B cell (primary cell): Measurements from ENCODE around the gene PRPF19. TPM values are rescaled to one million over a fixed set of nuclear protein-coding genes. Genes with fewer than 3 reads are reported as not detected.
A peak's percentile ranks its signal among the peaks of the same experiment; 100 is the strongest.

ENCODE experiments used
- ATAC-seq: fragments of 200-7000 bp; cut with Tn5 transposase; one replicate; pipeline ENCODE4 v1.10.0; 2021; ENCODE audit warnings: low read depth, mild to moderate bottlenecking, moderate number of reproducible peaks, moderate library complexity
- CTCF ChIA-PET: fragments of 350-600 bp; sonication (Branson Sonifier 250); formaldehyde crosslinking; loops from one replicate; lab custom pipeline; 2021; ENCODE audit warnings: antibody characterized with exemption, inconsistent platforms; lab: Charles Lee
- POLR2A ChIA-PET: fragments of 350-600 bp; sonication (Branson Sonifier 250); formaldehyde crosslinking; loops from one replicate; lab custom pipeline; 2021; ENCODE audit warnings: antibody characterized with exemption; lab: Charles Lee
- DNase-seq: peaks from one replicate; pipeline ENCODE4 v3.0.0; 2013
- H2AFZ ChIP-seq: 2 replicates; pipeline ENCODE4 v1.6.1; 2012; ENCODE audit warnings: mild to moderate bottlenecking, low read depth, low read length; ENCODE audit not compliant: insufficient read depth, poor library complexity, severe bottlenecking
- H3K27ac ChIP-seq, 2 donors: 1 replicate in 1 of 2; 2 replicates in 1 of 2; pipeline ENCODE4 v1.5.1; 2012 to 2013; ENCODE audit warnings: low read length in 2 of 2, mild to moderate bottlenecking in 2 of 2, moderate library complexity in 1 of 2
- H3K27me3 ChIP-seq, 4 experiments: fragments of 200-600 bp in 1 of 4; sonication (generic) in 1 of 4; replicated peaks in 1 of 4; 1 replicate in 2 of 4; 2 replicates in 2 of 4; pipeline versions ENCODE4 v1.6.1 to v1.7.0; 2013 to 2016; ENCODE audit warnings: low read length in 3 of 4, mild to moderate bottlenecking in 2 of 4, mixed read lengths in 1 of 4, moderate library complexity in 1 of 4; ENCODE audit not compliant: insufficient read depth in 4 of 4, control insufficient read depth in 3 of 4; ENCODE audit errors: control extremely low read depth in 1 of 4
- H3K36me3 ChIP-seq, 2 experiments: replicated peaks in 1 of 2; 1 replicate in 1 of 2; 2 replicates in 1 of 2; pipeline versions ENCODE4 v1.6.1 to v1.7.1; 2013; ENCODE audit warnings: low read length in 1 of 2; ENCODE audit not compliant: insufficient read depth in 2 of 2, control insufficient read depth in 1 of 2; ENCODE audit errors: control extremely low read depth in 1 of 2, extremely low read depth in 1 of 2
- H3K4me1 ChIP-seq, 2 donors: fragments of 200-600 bp in 1 of 2; sonication (generic) in 1 of 2; 1 replicate in 1 of 2; 2 replicates in 1 of 2; pipeline versions ENCODE4 v1.5.1 to v1.6.1; 2013 to 2017; ENCODE audit warnings: low read length in 2 of 2; ENCODE audit not compliant: control insufficient read depth in 2 of 2, insufficient read depth in 2 of 2
- H3K4me2 ChIP-seq: replicated peaks from 2 replicates; pipeline ENCODE3; 2012; ENCODE audit warnings: mild to moderate bottlenecking, low read depth, low read length; ENCODE audit not compliant: poor library complexity, severe bottlenecking
- H3K4me3 ChIP-seq, 5 experiments: fragments of 200-600 bp in 1 of 5; sonication (generic) in 1 of 5; 1 replicate in 3 of 5; 2 replicates in 2 of 5; pipeline versions ENCODE4 v1.5.1 to v1.7.0; 2011 to 2016; ENCODE audit warnings: low read length in 4 of 5, mild to moderate bottlenecking in 4 of 5, low read depth in 2 of 5, control low read depth in 1 of 5, moderate library complexity in 1 of 5; ENCODE audit not compliant: insufficient read depth in 1 of 5; ENCODE audit errors: control extremely low read depth in 1 of 5, extremely low read depth in 1 of 5
- H3K79me2 ChIP-seq: fragments of 200-600 bp; sonication (generic); one replicate; pipeline ENCODE4 v1.6.0; 2016; ENCODE audit warnings: low read length; ENCODE audit not compliant: control insufficient read depth, insufficient read depth
- H3K9ac ChIP-seq: fragments of 200-600 bp; sonication (generic); 2 replicates; pipeline ENCODE4 v1.6.1; 2017; ENCODE audit warnings: mild to moderate bottlenecking, low read length, moderate library complexity
- H3K9me3 ChIP-seq, 3 donors: one replicate each; pipeline versions ENCODE4 v1.6.1 to v1.7.1; 2013; ENCODE audit warnings: low read length in 2 of 3; ENCODE audit not compliant: control insufficient read depth in 2 of 3, insufficient read depth in 1 of 3; ENCODE audit errors: control extremely low read depth in 1 of 3
- H4K20me1 ChIP-seq: 2 replicates; pipeline ENCODE4 v1.6.0; 2012; ENCODE audit warnings: mild to moderate bottlenecking, low read length; ENCODE audit not compliant: insufficient read depth, control insufficient read depth, poor library complexity, severe bottlenecking
- H3K27ac Mint-ChIP-seq: one replicate; pipeline ENCODE4 v1.8.0; 2021; ENCODE audit warnings: mixed read lengths
- H3K27me3 Mint-ChIP-seq: one replicate; pipeline ENCODE4 v1.8.0; 2021; ENCODE audit warnings: mixed read lengths
- H3K4me1 Mint-ChIP-seq: one replicate; pipeline ENCODE4 v1.8.0; 2021; ENCODE audit warnings: mixed read lengths
- H3K4me3 Mint-ChIP-seq: one replicate; pipeline ENCODE4 v1.8.0; 2021; ENCODE audit warnings: mixed read lengths
- H3K9me3 Mint-ChIP-seq: one replicate; pipeline ENCODE4 v1.8.0; 2022; ENCODE audit warnings: mixed read lengths; ENCODE audit not compliant: insufficient read depth
- CTCF ChIP-seq: fragments of 200-600 bp; IDR thresholded peaks from one replicate; pipeline ENCODE4 v1.8.0; 2022; ENCODE audit warnings: antibody characterized with exemption, mild to moderate bottlenecking
- EZH2 ChIP-seq: IDR thresholded peaks from 2 replicates; pipeline ENCODE4 v1.6.1; 2012; ENCODE audit warnings: borderline replicate concordance, low read depth, mild to moderate bottlenecking, moderate library complexity, low read length; ENCODE audit not compliant: insufficient read depth, poor library complexity, severe bottlenecking
- WGBS: methylation state at CpG from one replicate; pipeline ENCODE4 v1.1.5; 2013; ENCODE audit warnings: missing lambda C conversion rate; ENCODE audit not compliant: insufficient coverage; 5-methylcytosine and 5-hydroxymethylcytosine counted together
- intact Hi-C: fragments of 100-400 bp; cut with micrococcal nuclease; formaldehyde crosslinking; loops from one replicate; pipeline ENCODE4 v1.10.0; 2022
- polyA plus RNA-seq: library from polyadenylated mRNA; depleted of rRNA; stranded (reverse); fragments of >200 nt; gene quantifications from 2 replicates; pipeline ENCODE4 v1.2.3, GENCODE V29; 2012
- total RNA-seq, 2 donors: library from RNA; stranded (reverse); fragments of 120-200 nt in 1 of 2; gene quantifications; 1 replicate in 1 of 2; 2 replicates in 1 of 2; pipeline versions ENCODE4 v1.2.3 to v1.2.4, GENCODE V29; 2013 to 2022

PRPF19 gene
- total and polyA plus RNA-seq, 2 donors (not counting 1 experiment from before 2014, with no cell fraction given) = 41.8 to 89.9 TPM

GRCh38 chr11:60919320-60919719, 12.9 kb upstream of the PRPF19 start:
- peaks cover 0 to 17% (median 5%) of the 10 kb centered on the region in 4 experiments for H3K27me3 ChIP-seq

More at GRCh38 chr11:60919320-60919719, 12.9 kb upstream of the PRPF19 start:
- Histone ChIP-seq H4K20me1 (peaks cover 78% of the 10 kb centered on the region), H3K9ac (no peak overlapping the region), H3K4me2 (peak overlapping the region; percentile 53), H2AFZ (no peak overlapping the region), H3K36me3 (peaks cover 0 to 43% of the 10 kb centered on the region in 2 experiments), H3K4me1 (peaks cover 52 to 63% of the 10 kb centered on the region in 2 donors), H3K79me2 (peaks cover 66% of the 10 kb centered on the region), H3K9me3 (no peaks in the 10 kb centered on the region), H3K4me3 (no peak overlapping the region), H3K27ac (peak overlapping the region in 1 of 2 donors; percentile 16)
- POLR2A ChIA-PET = interaction anchor here (0.6 to 8.3 kb wide), 2 partner anchors 13 to 1867 kb away, joined by 3 to 96 read pairs; no protein-coding TSS in a partner anchor
- Mint-ChIP-seq H3K9me3 (no peaks in the 10 kb centered on the region), H3K4me1 (peaks cover 66% of the 10 kb centered on the region), H3K4me3 (peak overlapping the region; percentile 69), H3K27me3 (no peaks in the 10 kb centered on the region), H3K27ac (peak overlapping the region; percentile 85)
- CTCF ChIA-PET = interaction anchor here (0.6 to 11.8 kb wide), 11 partner anchors 10 to 612 kb away, joined by 3 to 129 read pairs (median 4); partner anchors contain the start of gene PRPF19
- no CpG with 5 or more reads among the region's 1 CpG for WGBS
- TF ChIP-seq CTCF = no peak
- no peak for TF ChIP-seq EZH2
- DNase-seq (peak; percentile 56), ATAC-seq (no peak)
- intact Hi-C loops = loop anchor here (5.0 to 10.0 kb wide), 3 partner anchors 435 to 1255 kb away; partner anchors contain the start of genes FTH1 and PATL1
